Measurements from ENCODE around the gene SMC1A.

DNA sequence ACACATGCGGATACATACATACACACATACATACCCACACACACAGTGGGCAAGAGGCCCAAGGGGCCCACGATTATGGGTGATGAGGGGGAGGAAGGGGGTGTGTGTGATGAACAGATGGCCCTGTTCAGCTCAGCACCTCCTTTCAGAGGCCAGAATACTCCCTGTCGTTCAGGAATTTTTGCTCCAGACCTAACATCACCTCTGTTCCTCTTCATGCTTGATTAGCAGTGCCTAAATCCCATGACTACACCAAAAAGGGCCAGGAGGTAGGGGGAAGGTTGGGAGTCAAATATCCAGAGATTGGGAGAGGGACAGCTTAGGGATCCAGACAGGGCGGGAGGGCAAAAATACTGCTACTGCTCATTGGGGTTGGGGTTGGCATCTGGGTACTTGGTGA is 42.7 kb downstream of the SMC1A start:
- no peak for TF ChIP-seq POLR2A (IDR thresholded peaks at IDR 0.05)
- TF ChIP-seq POLR2AphosphoS5 (IDR thresholded peaks at IDR 0.05): no peak
